ENCODE measurements around the gene AZI2. TPM values are rescaled to one million over a fixed set of nuclear protein-coding genes. Genes with fewer than 3 reads are reported as not detected.

Gene AZI2
- total RNA-seq, 1 donor from 2014 or later = 43.7 TPM

- Mint-ChIP-seq H3K9me3 (no peaks in the 10 kb centered on the region), H3K27ac (no peak overlapping the region), H3K27me3 (ENCODE audit: insufficient read depth) (no peaks in the 10 kb centered on the region), H3K4me3 (no peak overlapping the region), H3K4me1 (ENCODE audit: low read depth) (peaks cover 29% of the 10 kb centered on the region), H3K36me3 (ENCODE audit: low read depth) (peaks cover 15% of the 10 kb centered on the region)
- DNase-seq (ENCODE audit: low spot score) = no peak
- intact Hi-C loops (cut with micrococcal nuclease) = no loop called here
Observed at GRCh38 chr3:28294667-28295413, 53.8 kb downstream of the AZI2 start.

- H3K4me1 Mint-ChIP-seq (ENCODE audit: low read depth) = peaks cover 29% of the 10 kb centered on the region
- H3K27me3 Mint-ChIP-seq (ENCODE audit: insufficient read depth) = no peaks in the 10 kb centered on the region
- intact Hi-C loops (cut with micrococcal nuclease) = no loop called here
- no peak for DNase-seq (ENCODE audit: low spot score)
- H3K27ac Mint-ChIP-seq = no peak overlapping the region
- H3K9me3 Mint-ChIP-seq = no peaks in the 10 kb centered on the region
- H3K36me3 Mint-ChIP-seq (ENCODE audit: low read depth) = peaks cover 15% of the 10 kb centered on the region
- no peak overlapping the region for H3K4me3 Mint-ChIP-seq
Observed at GRCh38 chr3:28292622-28293021, 56.0 kb downstream of the AZI2 start.

- Mint-ChIP-seq H3K27ac (no peak overlapping the region), H3K27me3 (ENCODE audit: insufficient read depth) (no peaks in the 10 kb centered on the region), H3K36me3 (ENCODE audit: low read depth) (peaks cover 12% of the 10 kb centered on the region), H3K9me3 (no peaks in the 10 kb centered on the region), H3K4me3 (no peak overlapping the region), H3K4me1 (ENCODE audit: low read depth) (peaks cover 36% of the 10 kb centered on the region)
- intact Hi-C loops (cut with micrococcal nuclease) = no loop called here
- no peak for DNase-seq (ENCODE audit: low spot score)
Observed at GRCh38 chr3:28291577-28291976, 57.0 kb downstream of the AZI2 start.

- Mint-ChIP-seq H3K36me3 (ENCODE audit: low read depth) (peaks cover 12% of the 10 kb centered on the region), H3K4me3 (no peak overlapping the region), H3K27me3 (ENCODE audit: insufficient read depth) (no peaks in the 10 kb centered on the region), H3K9me3 (no peaks in the 10 kb centered on the region), H3K27ac (no peak overlapping the region), H3K4me1 (ENCODE audit: low read depth) (peaks cover 37% of the 10 kb centered on the region)
- intact Hi-C loops (cut with micrococcal nuclease) = no loop called here
- DNase-seq (ENCODE audit: low spot score) = no peak
Observed at GRCh38 chr3:28290863-28291300, 57.7 kb downstream of the AZI2 start.

GRCh38 chr3:28287046-28287445, 61.6 kb downstream of the AZI2 start:
- Mint-ChIP-seq H3K27me3 (ENCODE audit: insufficient read depth) (no peaks in the 10 kb centered on the region), H3K27ac (no peak overlapping the region), H3K4me1 (ENCODE audit: low read depth) (peaks cover 25% of the 10 kb centered on the region), H3K9me3 (no peaks in the 10 kb centered on the region), H3K4me3 (no peak overlapping the region), H3K36me3 (ENCODE audit: low read depth) (peaks cover 9% of the 10 kb centered on the region)
- DNase-seq (ENCODE audit: low spot score) = no peak
- intact Hi-C loops (cut with micrococcal nuclease) = loop anchor here (2.0 kb wide), 1 partner anchor 46 kb away; the partner anchor contains the start of gene CMC1

- Mint-ChIP-seq H3K4me3 (no peak overlapping the region), H3K9me3 (no peaks in the 10 kb centered on the region), H3K4me1 (ENCODE audit: low read depth) (peaks cover 23% of the 10 kb centered on the region), H3K27me3 (ENCODE audit: insufficient read depth) (no peaks in the 10 kb centered on the region), H3K27ac (no peak overlapping the region), H3K36me3 (ENCODE audit: low read depth) (peaks cover 7% of the 10 kb centered on the region)
- no peak for DNase-seq (ENCODE audit: low spot score)
- intact Hi-C loops (cut with micrococcal nuclease) = loop anchor here (1.0 to 2.0 kb wide), 3 partner anchors 46 to 574 kb away; partner anchors contain the start of gene CMC1
Observed at GRCh38 chr3:28286595-28286994, 62.0 kb downstream of the AZI2 start.

GRCh38 chr3:28280781-28281180, 67.8 kb downstream of the AZI2 start:
- Mint-ChIP-seq H3K4me3 (no peak overlapping the region), H3K9me3 (no peaks in the 10 kb centered on the region), H3K36me3 (ENCODE audit: low read depth) (peaks cover 6% of the 10 kb centered on the region), H3K4me1 (ENCODE audit: low read depth) (peaks cover 6% of the 10 kb centered on the region), H3K27ac (no peak overlapping the region), H3K27me3 (ENCODE audit: insufficient read depth) (no peaks in the 10 kb centered on the region)
- no peak for DNase-seq (ENCODE audit: low spot score)
- intact Hi-C loops (cut with micrococcal nuclease) = no loop called here

- no peak overlapping the region for H3K27ac Mint-ChIP-seq
- H3K4me3 Mint-ChIP-seq = no peak overlapping the region
- peaks cover 1% of the 10 kb centered on the region for H3K4me1 Mint-ChIP-seq (ENCODE audit: low read depth)
- DNase-seq (ENCODE audit: low spot score) = no peak
- H3K9me3 Mint-ChIP-seq = peaks cover 2% of the 10 kb centered on the region
- intact Hi-C loops (cut with micrococcal nuclease) = no loop called here
- H3K36me3 Mint-ChIP-seq (ENCODE audit: low read depth) = peaks cover 12% of the 10 kb centered on the region
- H3K27me3 Mint-ChIP-seq (ENCODE audit: insufficient read depth) = no peaks in the 10 kb centered on the region
Observed at GRCh38 chr3:28279770-28280169, 68.9 kb downstream of the AZI2 start.

- Mint-ChIP-seq H3K27ac (no peak overlapping the region), H3K27me3 (ENCODE audit: insufficient read depth) (no peaks in the 10 kb centered on the region), H3K4me3 (no peak overlapping the region)
Observed at GRCh38 chr3:28278918-28279317, 69.7 kb downstream of the AZI2 start.

DNA sequence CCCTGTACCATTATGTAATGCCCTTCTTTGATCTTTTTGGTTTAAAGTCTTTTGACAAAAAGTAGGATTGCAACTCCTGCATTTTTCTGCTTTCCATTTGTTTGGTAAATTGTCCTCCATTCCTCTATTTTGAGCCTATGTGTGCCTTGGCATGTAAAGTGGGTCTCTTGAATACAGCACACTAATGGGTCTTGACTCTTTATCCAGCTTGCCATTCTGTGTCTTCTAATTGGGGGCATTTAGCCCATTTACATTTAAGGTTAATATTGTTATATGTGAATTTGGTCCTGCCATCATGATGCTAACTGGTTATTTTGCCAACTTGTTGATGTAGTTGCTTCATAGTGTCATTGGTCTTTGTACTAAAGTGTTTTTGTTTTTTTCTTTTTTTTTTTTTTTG, 74.8 kb downstream of the AZI2 start:
- intact Hi-C loops (cut with micrococcal nuclease) = no loop called here
- peaks cover 54% of the 10 kb centered on the region for H3K36me3 Mint-ChIP-seq (ENCODE audit: low read depth)
- DNase-seq (ENCODE audit: low spot score) = no peak
- no peak overlapping the region for H3K27ac Mint-ChIP-seq
- H3K4me3 Mint-ChIP-seq = no peak overlapping the region
- peaks cover 10% of the 10 kb centered on the region for H3K4me1 Mint-ChIP-seq (ENCODE audit: low read depth)
- H3K27me3 Mint-ChIP-seq (ENCODE audit: insufficient read depth) = no peaks in the 10 kb centered on the region
- H3K9me3 Mint-ChIP-seq = peaks cover 40% of the 10 kb centered on the region

More at GRCh38 chr3:28278918-28279317, 69.7 kb downstream of the AZI2 start:
- H3K9me3 Mint-ChIP-seq = peaks cover 8% of the 10 kb centered on the region
- no peak for DNase-seq (ENCODE audit: low spot score)
- intact Hi-C loops (cut with micrococcal nuclease) = no loop called here
- H3K36me3 Mint-ChIP-seq (ENCODE audit: low read depth) = peaks cover 17% of the 10 kb centered on the region
- no peaks in the 10 kb centered on the region for H3K4me1 Mint-ChIP-seq (ENCODE audit: low read depth)

Other genes with a start within 250 kb of the AZI2 start
- 29.5 and 32.5 TPM in 2 replicates for gene CMC1, start 107.2 kb downstream of the AZI2 start, total RNA-seq
- gene ZCWPW2, start 103 bp downstream of the AZI2 start, total RNA-seq = 0.24 TPM in 1 of 2 replicates, not detected in the other

All from activated T-helper 1 cell treated with anti-CD3 and anti-CD28 coated beads, Interleukin-12 subunit alpha, Interleukin-12 subunit beta, Interleukin-2, Interleukin-4 antibody, amounts not matched to agents 30 ng/mL and 10 ng/mL and 1 ng/mL, durations not matched to agents 14 hours and 24 hours and 36 hours (primary cell).